GM19043 (cell line): ENCODE measurements around the gene FBH1.
"Not testable (repeated sequence)": the region's sequence is repeated elsewhere in the genome, so short reads cannot be mapped to it uniquely, and the experiment has no call there.

Experiments used
- ATAC-seq: cut with Tn5 transposase; IDR thresholded peaks from one replicate; pipeline ENCODE4 v1.9.1; 2021; ENCODE audit warnings: low read depth; ENCODE audit not compliant: unreplicated experiment

Gene FBH1

GRCh38 chr10:5953676-5954075 lies 63.6 kb downstream of the FBH1 start:
- ATAC-seq: no peak

- no peak for ATAC-seq
These were observed 66.3 kb downstream of the FBH1 start for GRCh38 chr10:5956146-5956936.

- no peak for ATAC-seq
These were observed 68.0 kb downstream of the FBH1 start for GRCh38 chr10:5958077-5958476.

- no peak for ATAC-seq
These were observed 68.6 kb downstream of the FBH1 start for GRCh38 chr10:5958675-5959074.

- ATAC-seq: no peak
These were observed 69.1 kb downstream of the FBH1 start for GRCh38 chr10:5959142-5959541.

- no peak for ATAC-seq
These were observed 69.6 kb downstream of the FBH1 start for GRCh38 chr10:5959581-5960069.

GRCh38 chr10:5960070-5960972 lies 70.3 kb downstream of the FBH1 start:
- ATAC-seq: no peak

GRCh38 chr10:5960973-5961275 lies 70.9 kb downstream of the FBH1 start:
- ATAC-seq: not testable (repeated sequence)

GRCh38 chr10:5961405-5962100 lies 71.5 kb downstream of the FBH1 start:
- no peak for ATAC-seq

- not testable (repeated sequence) for ATAC-seq
These were observed 72.4 kb downstream of the FBH1 start for GRCh38 chr10:5962358-5962940.

- ATAC-seq: no peak
These were observed 73.0 kb downstream of the FBH1 start for GRCh38 chr10:5963071-5963470.

GRCh38 chr10:5963591-5963990 lies 73.5 kb downstream of the FBH1 start:
- no peak for ATAC-seq

- ATAC-seq: no peak
These were observed 74.7 kb downstream of the FBH1 start for GRCh38 chr10:5964736-5965135.

GRCh38 chr10:5965266-5965665 lies 75.2 kb downstream of the FBH1 start:
- no peak for ATAC-seq

GRCh38 chr10:5968037-5968680 lies 78.1 kb downstream of the FBH1 start:
- no peak for ATAC-seq

- ATAC-seq: no peak
These were observed 78.8 kb downstream of the FBH1 start for GRCh38 chr10:5968681-5969453.

- no peak for ATAC-seq
These were observed 80.0 kb downstream of the FBH1 start for GRCh38 chr10:5970066-5970465.

GRCh38 chr10:5970527-5970926 lies 80.5 kb downstream of the FBH1 start:
- no peak for ATAC-seq

- ATAC-seq: no peak
These were observed 81.3 kb downstream of the FBH1 start for GRCh38 chr10:5971315-5971832.
